DMS79 treated with DMSO at 0.1 percent for 48 hours (cell line): ENCODE measurements around the gene HCN3.
"Not testable (repeated sequence)": the region's sequence is repeated elsewhere in the genome, so short reads cannot be mapped to it uniquely, and the experiment has no call there.

Source experiments
- DNase-seq: peaks from one replicate; lab custom pipeline; 2025; lab: John Stamatoyannopoulos, UW

Gene HCN3

DNA sequence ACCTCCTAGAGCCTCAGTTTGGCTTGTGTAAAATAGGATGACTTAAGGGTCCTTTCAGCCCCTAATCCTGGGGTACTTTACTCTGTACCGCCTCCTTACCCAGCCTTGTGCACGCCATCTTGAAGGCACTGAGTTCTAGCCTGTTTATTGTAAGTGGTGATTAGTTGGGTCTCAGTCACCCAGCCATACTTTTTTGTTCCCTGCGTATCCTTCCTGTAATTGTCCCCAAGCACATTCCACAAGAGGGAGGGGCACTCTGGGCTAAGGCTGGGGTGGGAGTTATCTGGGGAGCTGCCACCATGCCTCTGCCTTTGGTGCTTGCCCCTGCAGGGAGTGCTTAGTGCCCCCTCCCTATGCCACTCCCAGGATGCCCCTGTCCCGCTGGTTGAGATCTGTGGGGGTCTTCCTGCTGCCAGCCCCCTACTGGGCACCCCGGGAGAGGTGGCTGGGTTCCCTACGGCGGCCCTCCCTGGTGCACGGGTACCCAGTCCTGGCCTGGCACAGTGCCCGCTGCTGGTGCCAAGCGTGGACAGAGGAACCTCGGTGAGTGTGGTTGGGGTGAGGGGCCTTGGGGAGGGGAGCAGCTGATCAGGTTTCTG, 32.3 kb downstream of the HCN3 start:
- peak; percentile 32 for DNase-seq

DNA sequence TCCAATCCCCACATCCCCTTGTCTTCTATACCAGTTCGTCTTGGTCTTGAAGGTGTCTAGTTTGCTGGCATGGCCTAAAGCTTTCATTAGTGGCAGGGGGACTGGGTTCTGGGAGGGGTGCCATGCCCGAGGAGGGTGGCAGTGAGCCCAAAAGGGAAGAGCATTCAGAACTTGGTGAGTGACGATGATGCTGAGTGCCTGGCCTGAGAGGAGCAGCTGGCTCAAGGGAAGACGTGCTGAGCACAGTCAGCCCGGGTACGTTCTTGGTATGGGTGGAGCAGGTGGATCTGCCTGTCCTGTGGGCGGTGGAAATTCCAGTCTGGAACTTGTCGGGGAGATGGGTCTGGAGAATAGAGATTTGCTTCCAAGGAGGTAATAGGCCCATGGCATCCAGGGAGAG, 36.0 kb downstream of the HCN3 start:
- DNase-seq: no peak

DNA sequence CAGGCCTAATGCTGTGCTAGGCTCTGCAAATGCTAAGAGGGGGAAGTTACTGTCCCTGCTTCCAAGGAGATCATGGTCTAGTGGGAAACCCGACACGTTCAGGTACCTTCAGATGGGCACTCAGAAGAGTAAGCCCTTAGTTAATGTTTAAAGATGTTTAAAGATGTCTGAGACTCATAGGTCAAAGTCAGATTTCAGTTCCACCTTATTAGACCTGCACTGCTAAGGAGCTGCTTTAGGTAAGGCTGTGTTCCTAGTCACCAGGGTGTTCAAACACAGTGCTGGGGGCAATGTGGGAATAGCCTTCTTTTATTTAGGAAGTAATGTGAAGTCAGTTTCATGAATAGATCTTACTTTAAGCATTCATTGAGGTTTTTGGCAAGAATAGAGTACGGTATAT, 39.7 kb downstream of the HCN3 start:
- DNase-seq: no peak

DNA sequence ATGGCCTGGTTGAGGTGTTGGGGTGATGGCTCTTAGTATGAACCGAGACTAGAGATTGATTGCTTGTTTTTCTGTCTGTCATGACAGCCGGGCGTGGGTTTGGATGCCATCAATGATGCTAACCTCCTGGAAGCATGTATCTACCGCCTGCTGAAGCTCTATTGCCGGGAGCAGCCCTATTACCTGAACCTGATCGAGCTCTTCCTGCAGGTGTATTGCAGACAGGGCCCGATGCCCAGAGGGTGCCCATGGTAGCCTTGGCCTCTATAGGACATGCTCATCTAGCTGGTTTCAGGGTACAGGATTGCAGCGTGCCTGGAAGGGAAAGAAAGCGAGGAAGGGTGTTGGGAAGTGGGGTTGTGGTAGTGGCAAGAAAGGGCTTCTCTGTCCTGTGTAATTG, 40.8 kb downstream of the HCN3 start:
- no peak for DNase-seq

DNA sequence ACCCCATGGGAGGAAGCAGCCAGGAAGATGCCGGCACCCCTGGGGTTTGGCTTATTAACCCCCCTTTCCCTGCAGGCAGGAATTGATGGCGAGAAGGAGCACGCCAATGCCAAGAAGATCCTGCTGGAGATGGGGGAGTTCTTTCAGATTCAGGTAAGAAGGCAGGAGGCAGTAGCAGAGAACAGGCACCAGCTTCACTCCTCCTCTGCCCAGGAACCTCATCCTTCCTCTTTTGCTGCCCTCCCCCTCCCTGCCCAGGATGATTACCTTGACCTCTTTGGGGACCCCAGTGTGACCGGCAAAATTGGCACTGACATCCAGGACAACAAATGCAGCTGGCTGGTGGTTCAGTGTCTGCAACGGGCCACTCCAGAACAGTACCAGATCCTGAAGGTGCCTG, 42.3 kb downstream of the HCN3 start:
- DNase-seq: no peak

DNA sequence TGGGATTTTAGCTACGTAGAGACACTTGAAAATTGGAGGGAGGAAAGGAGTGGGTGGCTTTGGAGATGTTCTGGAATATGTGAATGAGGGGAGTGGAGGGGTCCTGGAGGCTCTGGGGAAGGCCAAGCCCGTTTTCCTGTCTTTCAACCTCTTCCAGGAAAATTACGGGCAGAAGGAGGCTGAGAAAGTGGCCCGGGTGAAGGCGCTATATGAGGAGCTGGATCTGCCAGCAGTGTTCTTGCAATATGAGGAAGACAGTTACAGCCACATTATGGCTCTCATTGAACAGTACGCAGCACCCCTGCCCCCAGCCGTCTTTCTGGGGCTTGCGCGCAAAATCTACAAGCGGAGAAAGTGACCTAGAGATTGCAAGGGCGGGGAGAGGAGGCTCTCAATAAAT, 43.0 kb downstream of the HCN3 start:
- DNase-seq: no peak

DNA sequence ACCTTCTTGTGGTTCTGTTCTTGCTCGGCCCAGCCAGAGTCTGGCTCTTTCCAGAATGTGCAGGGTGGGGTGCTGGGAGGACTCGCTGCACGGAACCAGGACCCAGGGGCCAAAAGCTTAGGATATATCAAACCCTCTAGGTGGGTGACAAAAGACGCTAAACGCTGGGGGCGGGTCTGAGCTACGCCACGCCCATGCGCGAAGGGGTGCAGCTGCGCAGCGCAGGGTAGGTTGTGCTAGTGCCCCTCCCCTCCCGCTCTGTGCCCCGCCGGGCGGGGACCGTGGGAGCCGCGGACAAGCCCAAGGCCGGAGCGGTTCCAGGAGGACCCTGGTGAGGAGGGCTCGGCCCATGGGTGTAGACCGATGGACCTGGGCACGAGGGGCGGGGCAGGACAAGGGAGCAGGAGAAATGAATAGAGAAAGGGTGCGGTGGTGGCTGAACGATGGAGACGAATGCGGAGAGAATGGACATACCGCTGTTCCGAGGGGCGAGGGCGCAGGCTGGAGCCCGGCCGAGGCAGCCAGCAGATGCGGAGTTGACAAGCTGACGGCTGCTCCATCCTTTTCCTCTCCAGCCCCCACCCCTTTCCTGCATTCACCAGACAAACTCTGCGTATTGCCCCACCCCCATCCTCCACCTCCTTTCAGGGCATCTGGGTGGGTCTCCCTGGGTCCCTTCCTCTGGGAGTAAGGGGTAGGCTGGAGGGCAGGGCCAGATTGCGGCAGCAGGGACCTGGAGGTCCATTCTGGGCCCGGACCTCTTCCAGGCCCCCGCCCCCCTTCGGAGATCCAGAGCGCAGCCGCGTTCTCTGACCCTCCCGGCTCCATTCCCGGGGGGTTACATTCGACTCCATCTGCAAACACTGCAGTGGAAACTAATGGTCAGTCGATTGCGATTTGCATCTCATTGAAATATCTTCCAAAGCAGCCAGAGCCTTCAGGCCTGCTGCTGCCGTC, 43.7 kb downstream of the HCN3 start, which contains the start of gene RUSC1:
TSS of gene RUSC1 (plus strand) at position 234 of the 957 bp plus-strand sequence. CDS start 880 bp downstream, outside the sequence.
- peak; percentile 44 for DNase-seq

DNA sequence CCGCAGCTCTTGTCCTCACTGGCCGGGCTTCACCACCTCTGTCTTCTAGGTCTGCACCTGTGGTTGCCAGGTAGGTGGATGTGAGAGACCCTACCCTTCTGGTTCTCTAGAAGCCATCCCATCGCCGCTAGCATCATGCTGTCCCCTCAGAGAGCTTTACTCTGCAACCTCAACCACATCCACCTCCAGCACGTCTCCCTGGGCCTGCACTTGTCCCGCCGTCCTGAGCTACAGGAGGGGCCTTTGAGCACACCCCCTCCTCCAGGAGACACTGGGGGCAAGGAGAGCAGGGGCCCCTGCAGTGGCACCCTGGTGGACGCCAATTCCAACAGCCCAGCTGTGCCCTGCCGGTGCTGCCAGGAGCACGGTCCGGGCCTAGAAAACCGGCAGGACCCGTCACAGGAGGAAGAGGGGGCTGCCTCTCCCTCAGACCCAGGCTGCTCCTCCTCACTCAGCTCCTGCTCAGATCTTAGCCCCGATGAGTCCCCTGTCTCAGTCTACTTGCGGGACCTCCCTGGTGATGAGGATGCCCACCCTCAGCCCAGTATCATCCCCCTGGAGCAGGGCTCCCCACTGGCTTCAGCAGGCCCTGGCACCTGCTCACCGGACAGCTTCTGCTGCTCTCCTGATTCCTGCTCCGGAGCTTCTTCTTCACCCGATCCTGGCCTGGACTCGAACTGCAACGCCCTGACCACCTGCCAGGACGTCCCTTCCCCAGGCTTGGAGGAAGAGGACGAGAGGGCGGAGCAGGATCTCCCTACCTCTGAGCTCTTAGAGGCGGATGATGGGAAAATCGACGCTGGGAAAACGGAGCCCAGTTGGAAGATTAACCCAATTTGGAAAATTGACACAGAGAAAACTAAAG, 44.6 kb downstream of the HCN3 start:
- DNase-seq: peak; percentile 2

DNA sequence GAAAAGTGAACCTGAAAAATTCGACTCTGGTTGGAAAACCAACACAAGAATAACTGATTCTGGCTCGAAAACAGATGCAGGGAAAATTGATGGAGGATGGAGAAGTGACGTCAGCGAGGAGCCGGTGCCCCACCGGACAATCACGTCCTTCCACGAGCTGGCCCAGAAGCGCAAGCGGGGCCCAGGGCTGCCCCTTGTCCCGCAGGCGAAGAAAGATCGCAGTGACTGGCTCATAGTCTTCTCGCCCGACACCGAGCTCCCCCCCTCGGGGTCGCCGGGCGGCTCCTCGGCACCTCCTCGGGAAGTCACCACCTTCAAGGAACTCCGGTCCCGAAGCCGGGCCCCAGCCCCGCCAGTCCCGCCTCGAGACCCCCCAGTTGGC, 45.3 kb downstream of the HCN3 start:
- DNase-seq: peak; percentile 50

DNA sequence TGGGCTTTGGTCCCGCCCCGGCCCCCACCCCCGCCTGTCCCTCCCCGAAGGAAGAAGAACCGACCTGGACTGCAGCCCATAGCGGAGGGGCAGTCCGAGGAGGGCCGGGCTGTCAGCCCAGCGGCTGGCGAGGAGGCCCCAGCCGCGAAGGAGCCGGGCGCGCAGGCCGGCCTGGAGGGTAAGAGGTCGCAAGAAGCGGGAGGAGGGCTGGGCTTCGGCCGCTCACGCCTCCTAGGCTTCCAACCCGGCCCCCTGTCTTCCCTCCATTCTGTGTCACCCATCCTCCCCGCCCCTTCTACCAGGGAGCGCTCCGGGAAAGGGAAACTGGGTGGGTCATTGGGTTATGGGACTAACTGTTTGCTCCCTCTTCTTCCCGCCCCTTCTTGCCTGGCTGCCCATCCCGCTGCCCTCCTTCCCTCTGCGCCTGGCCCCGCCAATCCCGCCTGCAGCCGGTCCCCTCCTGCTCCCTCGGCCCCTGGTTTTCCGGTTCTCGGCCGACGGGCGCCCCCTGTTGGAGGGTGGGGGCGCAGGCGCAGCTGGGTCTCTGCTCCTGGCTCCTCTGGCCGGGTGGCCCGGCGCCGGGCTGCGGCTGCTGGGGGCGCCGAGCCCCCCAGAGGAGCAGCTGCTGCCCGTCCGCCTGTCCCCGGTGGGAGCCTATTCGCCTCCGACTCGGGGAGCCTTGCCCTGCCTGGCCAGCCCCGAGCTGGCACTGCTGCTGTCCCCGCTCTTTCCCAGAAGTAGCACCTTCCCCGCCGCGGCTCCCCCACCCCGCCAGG, 45.9 kb downstream of the HCN3 start:
- DNase-seq: peak; percentile 84

DNA sequence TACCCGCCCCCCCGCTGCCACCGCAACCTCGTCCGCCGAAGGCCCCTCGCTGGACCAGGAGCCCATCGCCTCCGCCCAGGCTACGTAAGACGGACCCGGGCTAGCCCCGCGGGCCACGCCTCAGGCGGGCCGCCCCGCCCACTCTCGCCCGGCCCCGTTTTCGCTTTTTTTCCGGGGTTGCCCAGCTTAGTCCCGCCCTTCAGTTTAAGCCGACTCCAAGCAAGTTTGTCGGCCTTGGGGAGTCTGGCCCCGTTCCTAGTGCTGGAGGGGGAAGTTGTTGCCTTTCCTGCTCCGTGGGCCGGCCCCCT, 46.4 kb downstream of the HCN3 start:
- DNase-seq: peak; percentile 74

DNA sequence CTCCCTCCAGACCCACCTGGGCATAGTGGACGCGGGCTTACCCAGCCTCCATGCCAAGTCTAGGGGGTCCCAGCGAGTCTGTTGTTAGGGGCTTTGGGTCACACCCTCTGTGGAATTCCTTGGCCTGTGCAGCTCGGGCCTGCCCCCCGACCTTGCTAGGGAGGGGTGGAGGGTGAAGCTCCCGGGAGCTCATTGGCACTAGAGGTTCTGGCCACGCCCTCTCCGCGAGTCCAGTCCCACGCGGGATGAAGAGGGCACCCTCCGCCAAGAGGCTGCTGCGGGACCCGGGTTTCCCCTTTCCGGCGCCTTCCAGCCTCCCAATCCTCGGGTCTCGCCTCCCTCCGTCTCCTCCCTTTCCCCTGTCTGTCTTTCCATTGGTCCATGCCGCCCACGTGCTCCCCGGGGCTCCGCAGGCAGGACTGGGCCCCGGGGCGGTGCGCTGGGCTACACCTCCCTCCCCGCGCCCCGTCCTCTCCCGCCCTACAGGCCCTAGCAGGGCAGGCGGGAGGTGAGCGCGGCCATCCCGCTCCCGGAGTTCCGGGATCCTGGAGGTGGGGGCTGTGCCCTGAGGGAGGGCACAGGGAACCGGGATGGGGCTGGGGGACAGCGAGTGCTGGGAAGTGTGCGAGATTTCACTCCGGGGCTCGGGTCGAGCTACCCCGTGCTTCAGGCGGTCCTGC, 46.9 kb downstream of the HCN3 start:
- peak; percentile 93 for DNase-seq

DNA sequence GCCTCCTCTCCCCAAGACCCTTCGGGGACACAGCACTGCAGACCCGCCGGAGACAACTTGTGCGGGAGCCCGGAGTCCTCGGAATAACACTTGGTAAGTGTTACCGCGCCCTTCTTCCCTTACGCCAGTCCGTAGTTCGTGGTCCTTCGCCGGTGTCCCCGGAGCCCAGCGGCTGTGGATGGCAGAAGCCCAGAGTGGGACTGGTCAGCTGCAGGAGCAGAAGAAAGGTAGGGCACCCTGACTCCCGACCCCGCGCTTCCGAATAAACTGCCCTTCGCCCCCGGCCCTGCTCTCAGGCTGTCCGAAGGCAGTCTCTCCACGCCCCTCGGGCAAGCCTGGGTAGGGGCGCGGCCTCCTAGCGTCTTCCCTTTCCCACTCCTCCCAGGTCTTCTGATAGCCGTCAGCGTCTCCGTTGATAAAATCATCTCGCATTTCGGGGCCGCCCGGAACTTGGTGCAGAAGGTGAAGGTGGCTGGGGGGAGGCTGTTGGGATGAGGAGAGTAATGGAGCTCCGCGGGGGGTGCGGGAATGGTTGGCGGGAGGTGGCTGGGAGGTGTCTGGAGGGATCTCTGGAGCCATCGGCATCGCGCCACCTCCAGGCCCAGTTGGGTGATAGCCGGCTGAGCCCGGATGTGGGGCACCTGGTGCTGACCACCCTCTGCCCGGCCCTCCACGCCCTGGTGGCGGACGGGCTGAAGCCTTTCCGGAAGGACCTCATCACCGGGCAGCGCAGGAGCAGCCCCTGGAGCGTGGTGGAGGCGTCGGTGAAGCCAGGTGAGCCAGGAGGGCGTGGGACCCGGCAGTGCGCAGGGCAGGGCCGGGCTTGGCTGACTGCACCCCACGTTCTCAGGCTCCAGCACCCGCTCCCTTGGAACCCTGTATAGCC, 47.7 kb downstream of the HCN3 start:
- DNase-seq: peak; percentile 32

DNA sequence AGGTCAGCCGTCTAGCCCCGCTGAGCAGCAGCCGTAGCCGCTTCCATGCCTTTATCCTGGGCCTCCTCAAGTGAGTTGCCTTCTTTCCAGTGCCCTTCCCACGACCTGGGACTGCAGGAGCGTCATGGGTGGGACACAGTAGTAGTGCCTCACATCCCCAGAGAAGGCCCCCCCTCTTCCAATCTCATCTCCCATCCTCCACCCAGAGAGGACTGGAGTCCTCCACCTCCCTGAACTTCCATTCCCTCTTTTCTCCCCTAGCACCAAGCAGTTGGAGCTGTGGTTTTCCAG, 48.3 kb downstream of the HCN3 start:
- DNase-seq: no peak

DNA sequence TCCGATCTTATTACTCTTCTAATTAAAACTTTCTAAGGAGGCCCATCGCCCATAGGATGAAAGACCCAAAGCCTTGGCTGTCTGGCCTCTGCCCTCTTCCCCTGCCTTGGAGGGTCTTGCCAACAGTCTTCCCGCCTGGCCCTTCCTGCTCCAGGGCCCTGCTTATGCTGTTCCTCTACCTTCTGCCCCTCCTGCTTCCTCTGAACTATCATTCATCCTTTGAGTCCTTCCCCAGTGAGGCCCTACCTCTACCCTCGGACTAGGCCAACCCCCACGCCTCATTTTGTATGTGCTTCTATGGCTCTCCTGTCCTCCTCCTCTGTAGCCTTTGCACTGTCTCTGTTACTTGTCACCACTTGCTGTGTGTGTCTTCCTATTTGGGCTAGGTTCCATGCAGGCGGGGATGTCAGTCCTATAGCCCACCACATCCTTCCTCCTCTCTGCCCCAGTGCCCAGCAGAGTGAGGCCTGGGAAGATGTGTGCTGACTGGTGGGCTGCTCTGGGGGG, 48.8 kb downstream of the HCN3 start:
- DNase-seq: no peak

DNA sequence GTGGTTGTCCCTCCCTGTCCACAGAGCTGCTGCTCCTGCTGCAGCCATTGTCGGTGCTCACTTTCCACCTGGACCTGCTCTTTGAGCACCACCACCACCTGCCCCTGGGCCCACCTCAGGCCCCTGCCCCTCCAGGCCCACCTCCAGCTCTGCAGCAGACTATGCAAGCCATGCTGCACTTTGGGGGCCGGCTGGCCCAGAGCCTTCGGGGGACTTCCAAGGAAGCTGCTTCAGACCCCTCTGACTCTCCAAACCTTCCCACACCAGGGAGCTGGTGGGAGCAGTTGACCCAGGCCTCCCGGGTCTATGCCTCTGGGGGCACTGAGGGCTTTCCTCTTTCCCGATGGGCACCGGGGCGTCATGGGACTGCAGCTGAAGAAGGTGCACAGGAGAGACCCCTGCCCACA, 49.4 kb downstream of the HCN3 start:
- no peak for DNase-seq

DNA sequence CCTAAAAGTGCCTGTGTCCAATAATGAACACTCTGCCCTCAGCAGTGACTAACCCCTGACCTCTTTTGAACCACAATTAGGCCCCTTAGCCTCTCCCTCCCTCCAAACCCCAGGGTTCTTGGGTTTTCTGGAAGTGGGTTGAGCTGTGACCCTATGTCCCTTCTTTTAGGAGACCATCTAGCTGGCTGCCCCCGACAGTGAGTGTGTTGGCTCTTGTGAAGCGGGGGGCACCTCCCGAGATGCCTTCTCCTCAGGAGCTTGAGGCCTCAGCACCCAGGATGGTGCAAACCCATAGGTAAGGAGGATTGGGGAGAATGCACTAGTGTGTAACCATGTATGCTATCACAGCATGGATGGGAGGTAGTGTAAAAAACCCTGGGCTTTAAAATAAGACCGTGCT, 50.7 kb downstream of the HCN3 start:
- DNase-seq: no peak

DNA sequence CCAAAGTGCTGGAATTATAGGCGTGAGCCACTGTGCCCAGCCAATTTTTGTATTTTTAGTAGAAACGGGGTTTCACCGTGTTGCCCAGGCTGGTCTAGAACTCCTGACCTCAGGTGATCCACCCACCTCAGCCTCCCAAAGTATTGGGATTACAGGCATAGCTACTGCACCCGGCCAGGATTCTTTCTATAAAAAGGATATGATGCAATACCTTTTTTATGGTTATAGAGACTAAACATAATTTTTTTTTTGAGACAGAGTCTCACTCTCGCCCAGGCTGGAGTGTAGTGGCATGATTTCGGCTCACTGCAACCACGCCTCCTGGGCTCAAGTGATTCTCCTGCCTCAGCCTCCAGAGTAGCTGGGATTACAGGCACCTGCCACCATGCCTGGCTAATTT, 51.6 kb downstream of the HCN3 start:
- DNase-seq: not testable (repeated sequence)

DNA sequence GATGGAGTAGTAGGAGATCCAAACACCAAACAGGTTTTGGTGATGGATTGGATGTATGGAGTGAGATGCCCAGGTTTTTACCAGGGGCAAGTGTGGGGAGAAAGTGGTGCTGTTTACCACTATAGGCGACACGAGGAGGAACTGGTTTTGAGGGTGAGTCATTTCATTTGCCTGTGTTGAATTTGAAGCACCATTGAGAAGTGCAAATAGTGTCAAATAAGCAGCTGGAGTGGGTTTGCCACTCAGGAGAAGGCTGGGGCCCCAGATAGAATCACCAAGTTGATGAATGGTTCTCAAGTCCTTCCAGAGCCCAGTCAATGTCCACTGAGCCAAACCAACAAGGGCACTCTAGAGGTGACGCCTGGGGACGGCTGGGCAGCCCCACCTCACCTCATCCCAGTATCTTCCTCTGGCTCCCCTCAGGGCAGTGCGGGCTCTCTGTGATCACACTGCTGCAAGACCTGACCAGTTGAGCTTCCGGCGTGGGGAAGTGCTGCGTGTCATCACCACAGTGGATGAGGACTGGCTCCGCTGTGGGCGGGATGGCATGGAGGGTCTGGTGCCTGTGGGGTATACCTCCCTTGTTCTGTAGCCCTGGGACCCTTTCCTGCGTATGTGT, 52.8 kb downstream of the HCN3 start:
- DNase-seq: peak; percentile 42

DNA sequence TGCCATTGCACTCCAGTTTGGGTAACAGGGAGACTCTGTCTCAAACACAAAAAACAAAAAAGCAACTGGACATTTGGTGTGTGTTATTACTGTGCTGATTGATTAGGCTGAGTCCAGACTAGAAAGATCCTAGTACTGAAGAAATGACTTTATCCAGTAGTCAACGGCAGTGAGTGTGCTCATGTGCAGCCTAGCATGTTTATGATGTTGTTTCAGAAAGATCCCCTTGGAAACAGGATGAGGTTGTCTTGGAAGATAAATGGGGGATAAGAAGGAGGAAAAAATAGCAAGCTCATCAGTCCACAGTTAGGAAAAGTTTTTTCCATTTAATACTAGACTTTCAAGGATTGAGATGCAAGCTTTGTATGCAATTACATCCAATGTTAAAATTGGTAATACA, 57.7 kb downstream of the HCN3 start:
- DNase-seq: no peak
